COR-L47 (cell line): ENCODE measurements around the gene TBC1D22B.
"Not testable (repeated sequence)": the region's sequence is repeated elsewhere in the genome, so short reads cannot be mapped to it uniquely, and the experiment has no call there.

Experiments used
- DNase-seq: peaks from one replicate; lab custom pipeline; 2025; lab: John Stamatoyannopoulos, UW

Gene TBC1D22B

DNA sequence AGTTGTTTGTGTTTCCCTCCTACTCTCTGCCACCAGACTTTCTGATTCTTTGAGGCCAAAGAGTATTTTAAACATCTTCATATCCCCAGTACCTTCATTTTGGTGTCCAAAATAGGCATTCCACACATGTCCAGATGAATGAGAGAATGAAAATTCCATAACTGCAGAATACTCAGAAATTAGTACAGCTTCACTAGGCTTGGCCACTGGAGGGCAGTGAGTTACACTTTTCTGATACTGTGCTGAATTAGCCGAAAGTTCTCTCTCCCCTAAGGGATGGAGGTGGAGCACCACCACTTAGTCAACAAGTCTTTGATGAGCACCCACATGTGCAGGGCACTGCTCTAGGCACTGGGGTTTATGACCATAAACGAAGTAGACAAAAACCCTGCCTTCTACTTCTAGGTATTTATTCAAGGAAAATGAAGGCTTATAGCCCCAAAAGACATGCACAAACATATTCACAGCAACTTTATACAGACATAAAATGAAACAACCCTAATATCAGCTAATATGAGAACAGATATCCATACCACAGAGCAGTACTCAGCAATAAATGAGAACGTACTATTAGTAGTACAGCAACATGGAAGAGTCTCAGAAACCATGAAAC lies 46.4 kb downstream of the TBC1D22B start:
- no peak for DNase-seq

DNA sequence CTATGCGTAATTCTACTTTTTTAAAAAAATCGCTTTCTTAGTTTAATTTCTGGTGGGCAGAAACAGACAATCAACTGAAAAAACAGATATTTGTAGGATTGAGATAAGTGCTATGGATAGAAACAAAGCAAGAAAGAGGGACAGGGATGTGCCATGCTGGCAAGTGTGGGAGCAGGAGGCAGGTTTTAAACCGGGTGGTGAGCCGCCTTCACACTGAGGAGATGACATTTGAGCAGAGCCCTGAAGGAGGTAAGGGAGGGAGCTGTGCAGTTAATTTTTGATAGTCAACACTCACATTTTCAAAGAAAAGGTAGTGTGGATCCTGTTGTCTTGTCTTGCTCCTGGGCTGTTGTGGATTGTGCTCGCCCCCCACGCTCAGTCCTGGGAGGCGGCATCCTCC lies 47.2 kb downstream of the TBC1D22B start:
- DNase-seq: no peak

DNA sequence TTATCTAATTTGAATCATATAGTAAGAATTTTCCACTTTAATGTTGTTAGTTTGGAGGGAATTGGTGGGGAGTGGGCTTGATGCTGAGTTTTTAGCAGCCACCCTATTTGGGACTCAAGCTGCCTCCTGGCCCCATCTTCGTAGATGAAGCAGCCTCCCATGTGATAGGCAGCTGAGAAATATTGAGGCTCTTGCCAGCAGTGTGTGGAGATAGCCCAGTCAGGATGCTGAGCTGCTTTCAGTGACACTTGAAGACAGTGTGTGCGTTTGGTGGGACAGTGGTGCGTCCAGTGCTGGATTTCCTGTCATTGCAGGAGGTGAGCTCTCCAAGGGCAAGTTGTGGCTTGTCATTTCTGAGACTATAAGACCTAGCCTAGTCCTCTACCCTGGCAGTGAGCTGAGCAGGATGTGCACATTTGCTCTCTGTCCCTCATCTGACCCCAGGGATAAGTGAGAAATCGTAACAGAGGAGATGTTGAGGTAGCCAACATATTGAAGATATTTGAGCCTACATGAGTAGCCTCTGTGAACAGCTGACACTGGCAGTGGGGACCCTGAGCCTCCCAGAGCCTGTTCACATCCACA lies 48.4 kb downstream of the TBC1D22B start:
- no peak for DNase-seq

DNA sequence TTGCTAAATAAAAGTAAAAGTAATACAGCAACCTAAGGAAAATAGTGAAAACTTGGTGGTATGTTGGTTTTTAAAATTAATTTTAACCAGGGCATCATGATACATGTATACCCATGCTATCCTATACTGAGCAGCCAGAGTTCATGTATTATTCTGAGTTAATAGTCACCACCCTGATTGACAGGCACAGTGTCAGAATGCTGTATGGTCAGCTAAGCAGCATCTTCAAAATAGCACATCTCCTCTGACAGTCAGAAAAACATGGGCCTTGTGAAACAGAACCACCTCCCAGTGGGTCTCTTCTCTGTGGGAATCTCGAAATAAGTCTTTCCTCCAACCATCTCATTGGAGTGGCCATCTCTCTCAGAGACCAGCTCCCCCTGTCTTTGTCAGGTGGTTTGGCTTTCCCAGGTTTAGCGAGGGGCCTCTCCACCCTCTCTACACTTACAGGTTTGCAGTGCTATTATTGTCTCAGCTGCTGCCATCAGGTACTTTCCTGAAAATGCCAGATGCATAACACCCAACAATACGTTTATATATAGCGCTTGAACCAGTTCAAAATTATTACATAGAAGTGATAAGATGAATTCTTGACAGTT lies 49.2 kb downstream of the TBC1D22B start:
- no peak for DNase-seq

DNA sequence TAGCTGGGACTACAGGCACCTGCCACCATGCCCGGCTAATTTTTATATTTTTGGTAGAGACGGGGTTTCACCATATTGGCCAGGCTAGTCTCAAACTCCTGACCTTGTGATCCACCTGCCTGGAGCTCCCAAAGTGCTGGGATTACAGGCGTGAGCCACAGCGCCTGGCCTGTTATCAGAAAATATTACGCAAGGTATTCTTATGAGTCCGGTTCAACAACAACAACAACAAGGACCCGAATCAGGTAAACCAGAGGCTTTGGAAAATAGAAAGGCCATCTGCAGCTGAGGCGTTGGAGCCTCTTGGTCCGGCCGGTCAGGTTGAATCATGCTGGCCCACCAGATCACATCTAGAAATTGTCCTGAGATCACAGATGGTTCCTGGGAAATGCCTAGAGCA lies 49.9 kb downstream of the TBC1D22B start:
- not testable (repeated sequence) for DNase-seq

DNA sequence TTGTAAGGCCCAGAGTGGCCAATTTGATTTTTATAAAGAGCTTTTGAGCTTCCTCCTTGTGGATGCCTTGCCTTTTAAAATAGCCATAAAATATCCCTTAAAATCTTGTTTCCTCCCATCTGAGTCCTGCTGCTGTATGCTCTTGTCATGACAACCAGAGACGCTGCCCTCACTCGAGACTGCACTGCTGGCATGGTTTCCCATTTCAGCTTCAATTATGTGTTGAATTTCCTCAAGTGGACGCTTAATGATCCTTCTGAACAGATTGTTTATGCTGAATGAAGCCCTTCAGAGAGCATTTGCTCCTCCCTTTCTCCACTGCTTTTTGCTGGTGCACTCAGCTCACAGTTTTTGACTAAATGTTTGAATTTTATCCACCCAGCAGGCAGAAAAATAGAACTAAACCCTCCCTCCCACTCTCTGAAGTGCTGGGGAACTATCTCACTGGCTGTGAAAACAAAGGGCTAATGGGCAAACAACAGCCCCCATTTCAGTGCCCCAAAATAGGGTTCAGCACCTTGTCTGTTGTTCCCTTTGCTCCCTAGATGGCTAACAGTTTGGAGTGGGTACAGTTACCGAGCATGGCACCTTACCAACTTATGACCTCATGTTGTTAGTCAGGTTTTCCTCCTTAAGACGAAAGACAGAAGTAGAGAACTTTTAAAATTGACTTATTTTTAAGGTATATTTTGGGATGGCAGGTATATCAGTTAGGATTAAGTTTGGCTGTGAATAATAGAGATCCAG lies 50.7 kb downstream of the TBC1D22B start:
- DNase-seq: peak; percentile 33

DNA sequence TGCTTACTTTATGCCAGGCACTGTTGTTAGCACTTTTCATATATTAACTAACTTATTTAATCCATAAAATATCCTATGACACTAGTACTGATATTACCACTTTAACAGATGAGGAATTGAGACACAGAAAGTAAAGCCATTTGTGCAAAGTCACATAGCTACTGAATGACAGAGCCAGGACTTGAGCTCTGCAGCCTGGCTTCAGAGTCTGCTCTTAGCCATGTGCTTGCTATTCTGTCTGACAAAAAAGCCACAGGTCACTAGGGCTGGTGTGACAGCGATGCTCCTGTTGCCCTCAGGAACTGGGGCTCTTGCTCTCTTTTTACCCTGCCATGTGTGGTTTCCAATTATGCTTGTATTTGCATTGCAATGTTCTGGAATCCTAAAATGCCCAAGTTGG lies 51.5 kb downstream of the TBC1D22B start:
- no peak for DNase-seq

DNA sequence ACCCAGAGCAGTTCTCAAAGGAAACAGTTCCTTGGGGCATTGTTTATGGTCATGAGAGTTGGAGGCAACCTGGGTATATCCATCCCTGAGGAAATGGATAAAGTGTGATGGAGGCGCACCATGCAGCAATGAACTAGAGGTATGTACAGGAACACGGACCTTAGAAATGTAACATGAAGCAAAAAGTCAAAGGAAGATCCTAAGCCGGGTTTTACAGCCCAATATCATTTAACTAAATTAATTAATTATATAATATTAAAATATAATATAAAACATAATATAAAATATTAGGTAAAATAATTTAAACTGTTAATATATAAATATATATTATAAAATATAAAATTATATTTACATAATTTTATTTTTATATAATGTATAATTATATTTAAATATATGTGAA lies 52.1 kb downstream of the TBC1D22B start:
- no peak for DNase-seq

DNA sequence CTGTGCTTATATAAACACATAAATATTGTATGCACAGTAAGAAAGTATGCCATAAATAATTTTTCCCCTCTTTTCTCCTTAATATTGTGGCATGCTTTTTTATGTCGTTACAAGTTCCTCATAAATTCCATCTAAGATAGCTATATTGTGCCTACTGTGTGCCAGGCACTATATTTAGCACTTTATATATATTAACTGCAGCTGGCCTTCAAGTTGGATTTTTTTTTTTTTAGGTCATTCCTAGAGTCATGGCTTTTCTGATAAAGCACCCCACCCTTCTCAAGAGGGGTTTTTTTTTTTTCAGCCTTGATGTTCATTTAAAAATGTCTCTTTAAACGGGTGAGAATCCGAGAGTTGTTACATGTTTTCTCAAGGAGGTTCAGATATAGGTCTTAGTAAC lies 53.4 kb downstream of the TBC1D22B start:
- DNase-seq: no peak

DNA sequence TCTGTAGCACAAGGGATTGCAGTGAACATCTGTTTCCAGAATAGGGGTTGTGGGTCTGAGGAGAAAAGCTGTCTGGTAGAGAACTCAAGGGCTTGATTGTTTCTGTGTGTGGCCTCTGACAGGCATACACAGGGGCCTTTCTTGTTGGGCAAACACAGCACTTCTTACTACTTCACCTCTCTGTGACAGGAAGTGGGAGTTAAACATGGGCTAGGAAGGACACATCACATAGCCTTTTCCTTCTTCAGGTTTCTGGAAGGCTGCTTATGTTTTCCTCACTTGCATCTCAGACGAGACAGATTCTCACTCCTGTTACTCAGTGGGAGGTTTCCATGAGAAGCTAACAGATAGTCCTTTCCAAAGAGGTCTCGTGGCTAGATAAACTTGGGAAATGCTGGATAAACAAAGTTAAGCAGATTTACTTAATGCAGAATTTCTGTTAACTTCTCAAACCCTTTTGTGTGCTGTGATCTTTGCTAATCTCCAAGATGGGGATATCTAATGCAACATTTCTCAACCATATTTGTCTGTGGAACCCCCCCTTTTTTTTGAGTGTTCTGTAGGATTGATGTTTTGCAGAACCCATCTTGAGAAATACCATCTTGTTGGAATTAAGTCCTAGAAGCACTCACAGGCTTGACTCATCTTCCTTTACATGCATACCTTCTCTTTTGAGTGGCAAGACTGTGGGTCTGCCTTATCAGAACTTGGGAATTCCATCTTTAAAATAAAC lies 54.3 kb downstream of the TBC1D22B start:
- DNase-seq: no peak

DNA sequence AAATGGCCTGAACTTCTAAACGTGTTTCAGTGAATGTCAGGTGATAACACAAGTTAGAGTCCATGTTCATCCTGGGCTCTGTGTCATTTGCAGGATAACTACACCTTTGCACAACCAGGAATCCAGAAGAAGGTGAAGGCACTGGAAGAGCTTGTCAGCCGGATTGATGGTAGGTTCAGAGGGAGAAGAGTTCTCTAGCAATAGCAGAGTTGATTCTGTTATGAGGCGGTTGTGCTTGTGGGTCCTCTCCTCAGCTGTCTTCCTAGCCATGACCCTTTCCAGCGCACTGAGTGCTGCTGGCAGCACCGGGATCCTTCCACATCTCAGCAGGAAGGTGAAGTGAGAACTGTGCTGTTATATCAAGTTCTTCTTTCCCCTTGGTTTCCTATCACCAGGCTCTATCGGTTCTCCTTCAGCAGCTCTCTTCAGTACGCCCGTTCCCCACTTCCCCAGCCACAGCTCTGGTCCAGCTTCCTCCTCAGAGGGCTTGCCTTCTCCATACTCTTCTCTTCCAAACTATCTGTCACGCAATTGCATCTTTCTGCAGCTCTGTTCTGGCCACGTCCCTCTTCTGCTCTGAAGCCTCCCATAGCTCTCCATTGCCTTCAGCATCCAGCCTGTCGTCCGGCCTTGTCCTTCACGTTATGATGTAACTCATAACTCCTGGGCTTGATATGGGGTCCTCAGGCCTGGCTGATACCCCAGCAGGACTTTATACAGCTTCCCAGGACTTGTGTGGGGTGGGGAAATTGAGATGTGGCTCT lies 56.3 kb downstream of the TBC1D22B start:
- no peak for DNase-seq

DNA sequence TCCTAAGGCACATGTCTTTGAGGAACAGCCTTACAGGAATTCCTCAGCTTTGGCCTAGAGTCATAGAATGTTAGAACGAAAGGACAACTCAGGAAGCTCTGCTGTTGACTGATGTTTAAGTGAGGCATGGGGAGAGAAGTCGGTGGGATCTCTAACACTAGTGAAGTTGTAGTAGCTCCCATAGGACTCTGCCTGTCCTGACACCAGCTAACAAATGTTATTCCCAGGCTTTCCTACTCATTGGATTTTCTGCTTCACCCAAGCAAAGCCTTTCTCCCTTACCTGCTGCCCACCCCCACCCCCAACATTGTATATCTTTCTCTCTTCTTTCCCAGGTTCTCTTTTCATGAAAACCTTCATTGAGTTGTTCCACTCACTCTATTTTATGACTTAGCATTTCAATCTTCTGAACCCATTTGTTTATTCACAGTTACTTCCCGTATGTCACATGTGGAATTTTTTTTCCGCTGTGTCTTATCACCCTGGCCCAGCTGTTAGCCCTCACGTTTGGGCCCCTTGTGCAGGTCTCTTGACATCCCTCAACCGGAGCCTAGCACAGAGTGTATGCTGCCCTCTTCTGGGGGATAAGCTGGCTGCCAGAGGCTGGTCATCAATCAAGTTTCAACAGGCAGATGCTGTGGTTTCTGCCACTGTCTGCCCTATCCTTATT lies 57.0 kb downstream of the TBC1D22B start:
- DNase-seq: no peak

DNA sequence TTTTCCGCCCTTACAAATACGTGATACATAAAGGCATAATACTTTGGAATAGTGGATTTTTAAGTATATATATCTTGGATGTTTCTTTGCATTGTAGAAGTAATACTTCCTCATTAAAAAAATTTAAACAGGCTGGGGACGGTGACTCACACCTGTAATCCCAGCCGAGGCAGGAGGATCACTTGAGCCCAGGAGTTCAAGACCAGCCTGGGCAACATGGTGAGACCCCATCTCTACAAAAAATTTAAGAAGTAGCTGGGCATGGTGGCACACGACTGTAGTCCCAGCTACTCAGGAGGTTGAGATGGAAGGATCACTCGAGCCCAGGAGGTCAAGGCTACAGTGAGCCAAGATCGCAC lies 57.6 kb downstream of the TBC1D22B start:
- DNase-seq: no peak

DNA sequence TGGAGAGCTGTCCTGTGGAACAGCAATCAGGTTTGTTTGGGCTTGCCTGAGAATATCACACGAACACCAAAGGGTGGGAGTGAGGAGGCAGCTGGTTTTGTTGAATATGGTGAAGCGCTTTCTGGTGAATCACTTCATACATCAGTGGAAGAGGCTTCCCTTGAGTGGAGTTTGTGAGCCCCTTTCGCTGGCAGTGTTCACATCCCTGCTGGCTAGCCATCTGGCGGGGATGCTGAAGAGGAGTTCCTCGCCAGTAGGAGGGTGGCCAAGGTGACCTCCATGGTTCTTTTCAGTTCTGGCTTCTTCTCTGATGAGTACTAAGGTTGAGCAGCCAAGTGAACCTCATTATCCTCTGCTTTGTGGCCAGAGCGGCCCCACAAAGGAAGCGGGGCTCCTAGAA lies 58.5 kb downstream of the TBC1D22B start:
- no peak for DNase-seq

DNA sequence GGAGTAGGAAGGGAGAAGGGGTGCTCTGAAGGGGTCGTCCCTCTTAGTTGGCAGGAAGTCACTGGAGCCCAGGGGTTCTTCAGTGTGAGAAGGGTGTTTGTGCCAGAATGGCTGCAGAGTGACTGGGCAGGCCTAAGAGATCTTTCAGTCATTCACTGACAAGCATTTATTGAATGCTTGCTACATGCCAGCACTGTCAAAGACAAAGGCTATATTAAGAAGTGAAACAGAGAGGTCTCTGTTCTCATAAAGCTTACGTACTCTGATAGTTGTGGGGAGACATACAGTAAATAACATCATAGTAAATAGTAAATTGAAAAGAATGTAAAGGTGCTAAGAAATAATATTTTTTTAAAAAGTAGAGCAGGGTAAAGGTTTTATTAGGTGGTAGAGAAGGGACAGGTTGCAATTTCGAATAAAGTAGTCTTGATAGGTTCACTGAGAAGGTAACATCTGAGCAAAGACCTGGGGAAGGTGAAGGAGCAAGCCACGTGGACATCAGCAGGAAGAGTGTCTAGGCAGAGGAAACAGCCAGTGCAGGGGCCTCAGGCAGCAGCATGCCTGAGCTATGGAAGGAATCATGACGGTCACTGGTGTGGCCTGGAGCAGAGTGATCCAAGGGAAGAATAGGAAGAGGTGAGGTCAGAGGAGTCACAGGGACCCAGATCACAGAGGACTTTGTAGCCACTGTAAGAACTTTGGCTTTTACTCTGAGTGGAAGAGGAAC lies 59.9 kb downstream of the TBC1D22B start:
- no peak for DNase-seq

DNA sequence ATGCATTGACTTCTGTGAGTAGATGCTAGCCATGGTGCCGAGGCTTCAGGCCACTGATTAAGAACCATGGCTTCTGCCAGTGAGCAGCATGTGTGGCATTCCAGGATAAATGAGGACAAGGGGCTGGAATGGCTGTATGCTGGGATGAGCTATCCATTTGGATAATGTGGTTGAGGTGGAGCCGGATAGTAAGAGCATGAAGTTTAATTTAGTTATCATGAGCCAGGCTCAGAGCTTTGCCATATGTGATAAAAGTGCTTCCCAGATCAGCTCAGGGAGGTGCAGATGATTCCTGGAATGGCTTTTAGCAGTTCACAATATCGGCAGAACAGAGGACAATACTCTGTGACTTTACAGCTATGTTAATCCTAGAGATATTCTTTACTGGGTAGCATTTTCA lies 61.6 kb downstream of the TBC1D22B start:
- DNase-seq: no peak

DNA sequence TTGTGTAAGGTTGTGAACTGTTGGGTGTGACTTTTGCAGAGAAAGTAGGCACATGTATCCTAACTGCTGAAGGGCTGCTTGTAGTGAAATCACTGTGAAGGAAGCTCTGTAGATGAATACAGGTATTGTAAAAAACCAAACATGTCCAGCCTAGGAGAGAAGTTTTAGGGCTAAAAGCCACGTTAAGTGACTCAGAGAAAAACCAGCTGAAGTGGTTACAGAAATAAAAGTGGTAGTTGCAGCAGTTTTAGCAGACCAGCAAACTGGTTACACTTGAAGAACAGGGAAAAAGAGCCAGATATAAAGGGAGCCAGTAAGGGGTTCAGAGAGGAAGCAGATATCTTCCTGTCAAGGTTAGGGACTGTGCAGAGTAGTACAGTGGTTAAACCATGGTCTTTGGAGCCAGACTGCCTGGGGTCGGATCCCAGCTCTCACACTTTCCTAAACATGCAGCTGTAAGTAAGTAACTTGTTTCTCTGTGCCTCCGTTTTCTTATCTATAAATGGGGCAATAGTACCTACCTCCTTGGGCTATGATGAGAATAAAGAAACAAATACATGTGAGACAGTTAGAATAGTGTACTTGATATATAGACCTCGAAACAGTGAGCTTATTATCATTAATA lies 62.4 kb downstream of the TBC1D22B start:
- DNase-seq: no peak

DNA sequence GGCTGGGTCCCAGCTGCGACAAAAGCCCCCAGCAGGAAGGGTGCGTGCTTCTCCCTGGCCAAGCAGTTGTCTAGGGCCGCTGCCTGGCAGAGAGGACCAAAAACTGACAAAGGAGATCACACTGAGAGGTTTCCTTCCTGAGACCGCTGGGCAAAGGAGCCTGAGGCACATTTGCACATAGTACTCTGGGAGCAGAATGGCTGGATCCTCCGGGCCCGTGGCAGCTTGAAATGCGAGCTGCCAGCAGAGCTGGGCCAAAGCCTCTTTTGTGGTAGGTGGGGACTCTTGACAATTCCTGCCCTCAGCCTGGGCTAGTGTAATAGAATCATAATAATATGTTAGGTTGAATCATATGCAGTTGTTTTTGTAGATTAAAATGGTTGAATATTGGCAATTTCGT lies 63.1 kb downstream of the TBC1D22B start:
- DNase-seq: no peak

DNA sequence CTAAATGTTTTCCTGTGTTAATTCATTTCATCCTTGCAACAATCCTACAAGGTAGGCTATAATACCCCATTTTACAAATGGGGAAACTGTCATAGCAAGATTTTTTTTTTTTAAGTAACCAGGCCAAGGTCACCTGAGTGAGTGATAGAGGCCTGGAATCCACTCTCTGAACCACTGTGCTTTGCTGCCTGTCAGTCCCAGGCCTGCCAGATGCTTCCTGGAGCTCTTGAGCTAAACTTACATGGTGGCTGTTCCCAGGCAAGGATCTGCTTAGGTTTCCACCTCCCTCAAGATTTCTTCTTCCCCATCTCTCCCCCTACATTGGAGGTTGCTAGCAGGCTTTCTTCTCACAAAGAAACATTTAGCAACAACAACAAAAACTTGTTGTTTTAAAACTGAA lies 63.5 kb downstream of the TBC1D22B start:
- DNase-seq: no peak
